ENCODE data around the gene PACSIN2. TPM values are rescaled to one million over a fixed set of nuclear protein-coding genes. Genes with fewer than 3 reads are reported as not detected.

PACSIN2 gene
- total and polyA plus RNA-seq, 10 of the 15 experiments (the other 5 are each of a cell fraction or from before 2014, with no cell fraction given), result 0.93 to 78.7 (median 46.8) TPM

GRCh38 chr22:42950281-42950680 is 64.7 kb downstream of the PACSIN2 start (continued):
- TF ChIP-seq PRDM15 (CRISPR knock-in tag; IDR thresholded peaks at IDR 0.05) (no peak), ZBTB11 (CRISPR knock-in tag; IDR thresholded peaks at IDR 0.05) (no peak), WRNIP1 (IDR thresholded peaks at IDR 0.05; ENCODE audit: borderline replicate concordance, low read depth, low read length) (no peak)

- POLR2A ChIA-PET, result no interaction called here
- no peak overlapping the region for H3K9ac ChIP-seq (ENCODE audit: control insufficient read depth, insufficient read depth, low read length)
- RAD21 ChIA-PET (ENCODE audit: unreplicated experiment), result no interaction called here
- peaks cover 4 to 7% of the 10 kb centered on the region in 2 experiments; a peak in 3 of 4 replicates for H3K36me3 ChIP-seq (ENCODE audit: control insufficient read depth in 2 of 2, insufficient read depth in 2 of 2, low read length in 1 of 2)
- 84% methylated on average over 6 of the region's 6 CpGs for WGBS (ENCODE audit: insufficient coverage, insufficient replicate concordance, low lambda C conversion rate, missing lambda C conversion rate)
- H4K20me1 ChIP-seq (ENCODE audit: control insufficient read depth, insufficient read depth), result no peaks in the 10 kb centered on the region; the same call in 1 of the 2 replicates
- H3K27me3 ChIP-seq (replicated peaks in 1 of 2; ENCODE audit: control insufficient read depth in 2 of 2, insufficient read depth in 2 of 2, low read length in 1 of 2), result no peaks in the 10 kb centered on the region
- H3K4me1 ChIP-seq (ENCODE audit: control insufficient read depth, insufficient read depth, low read length), result peaks cover 31% of the 10 kb centered on the region
- ATAC-seq (no peak), FAIRE-seq (no peak), DNase-seq (ENCODE audit: low read depth, low spot score) (no peak)
- H3K4me3 ChIP-seq, result no peak overlapping the region
- no peak overlapping the region for H3K27ac ChIP-seq (ENCODE audit: control insufficient read depth, insufficient read depth)
- no peak overlapping the region for H2AFZ ChIP-seq (ENCODE audit: control insufficient read depth, low read depth, low read length)
- H3K9me3 ChIP-seq (replicated peaks; ENCODE audit: control insufficient read depth, insufficient read depth, low read length), result no peaks in the 10 kb centered on the region
- H3K4me2 ChIP-seq (ENCODE audit: control insufficient read depth, insufficient read depth), result no peak overlapping the region
- TSS peak; percentile 18 for BruUV-seq (replicated peaks)
- intact Hi-C loops (cut with micrococcal nuclease; ENCODE audit: unreplicated experiment) (no loop called here), in situ Hi-C loops (cut with MboI) (no loop called here)
- H3K79me2 ChIP-seq (ENCODE audit: control insufficient read depth, insufficient read depth, low read length), result peaks cover 61% of the 10 kb centered on the region
- SMC1A ChIA-PET (ENCODE audit: uncharacterized antibody, unreplicated experiment), result interaction anchor here (0.8 to 2.2 kb wide), 4 partner anchors 9 to 47 kb away, joined by 3 to 6 read pairs (median 4); no protein-coding TSS in a partner anchor
- CTCF ChIA-PET, result interaction anchor here (0.6 to 1.4 kb wide), 4 partner anchors 12 to 84 kb away, joined by 3 to 4 read pairs (median 4); no protein-coding TSS in a partner anchor
- TF ChIP-seq SREBF2 (IDR thresholded peaks at IDR 0.05; ENCODE audit: low read length), result no peak
- no peak for TF ChIP-seq MEF2B (IDR thresholded peaks at IDR 0.05; ENCODE audit: partially characterized antibody, poor library complexity, severe bottlenecking)
- no peak for TF ChIP-seq MTA3 (IDR thresholded peaks at IDR 0.05; ENCODE audit: borderline replicate concordance, low read length)
- no peak for TF ChIP-seq CEBPZ (IDR thresholded peaks at IDR 0.05; ENCODE audit: low read depth, low read length)
- no peak for TF ChIP-seq BCL3 (IDR thresholded peaks at IDR 0.05; ENCODE audit: borderline replicate concordance, insufficient read depth, low read depth, low read length, poor library complexity, severe bottlenecking)
Measured at GRCh38 chr22:42949159-42949558, 65.8 kb downstream of the PACSIN2 start.

All from GM12878 (cell line).